Measurements from ENCODE around the gene GLI1. TPM values are rescaled to one million over a fixed set of nuclear protein-coding genes. Genes with fewer than 3 reads are reported as not detected.
"Not testable (repeated sequence)": the region's sequence is repeated elsewhere in the genome, so short reads cannot be mapped to it uniquely, and the experiment has no call there.

The GLI1 gene
- total RNA-seq, 1 experiment from 2014 or later = 6.4 TPM

DNA sequence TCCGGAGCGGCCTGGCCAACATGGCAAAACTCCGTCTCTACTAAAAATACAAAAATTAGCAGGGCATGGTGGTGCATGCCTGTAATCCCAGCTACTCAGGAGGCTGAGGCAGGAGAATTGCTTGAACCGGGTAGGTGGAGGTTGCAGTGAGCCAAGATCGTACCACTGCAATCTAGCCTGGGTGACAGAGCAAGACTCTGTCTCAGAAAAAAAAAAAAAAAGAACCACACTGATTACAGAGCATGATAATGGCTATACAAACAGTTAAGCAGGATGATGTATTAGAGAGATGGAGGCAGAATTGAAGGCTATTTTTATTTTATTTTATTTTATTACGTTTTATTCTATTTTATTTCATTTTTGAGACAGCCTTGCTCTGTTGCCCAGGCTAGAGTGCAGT, 15.2 kb upstream of the GLI1 start:
- H3K9me3 ChIP-seq (ENCODE audit: control insufficient read depth in 1 of 2, insufficient read depth in 1 of 2, low read depth in 1 of 2, low read length in 2 of 2); H3K4me1 ChIP-seq (ENCODE audit: control insufficient read depth in 1 of 2, insufficient read depth in 2 of 2, low read length in 2 of 2); POLR2A ChIA-PET; H3K27me3 ChIP-seq (ENCODE audit: insufficient read depth, low read length); H3K4me3 ChIP-seq (replicated peaks in 1 of 2; ENCODE audit: low read depth in 1 of 2, low read length in 2 of 2); H3K4me2 ChIP-seq (ENCODE audit: low read length); H2AFZ ChIP-seq (ENCODE audit: low read depth, low read length, poor library complexity, severe bottlenecking); H3K79me2 ChIP-seq (ENCODE audit: insufficient read depth, low read length); BruUV-seq (replicated peaks); H3K9ac ChIP-seq (ENCODE audit: low read length); intact Hi-C loops (cut with micrococcal nuclease); H3K27ac ChIP-seq (ENCODE audit: low read depth, low read length); DNase-seq (ENCODE audit: low read depth, low spot score); ATAC-seq; RAD21 ChIA-PET (ENCODE audit: low non-redundant PET in 1 of 2, low total read pairs in 2 of 2, uncharacterized antibody in 2 of 2, unreplicated experiment in 2 of 2); H3K9me2 ChIP-seq (ENCODE audit: insufficient read depth); H3K36me3 ChIP-seq (ENCODE audit: control insufficient read depth in 1 of 2, insufficient read depth in 2 of 2, low read length in 2 of 2); H4K20me1 ChIP-seq (ENCODE audit: insufficient read depth): not testable (repeated sequence)
- CTCF ChIA-PET = interaction anchor here (1.4 kb wide), 1 partner anchor 11 kb away, joined by 8 read pairs; the partner anchor contains the start of gene INHBE

DNA sequence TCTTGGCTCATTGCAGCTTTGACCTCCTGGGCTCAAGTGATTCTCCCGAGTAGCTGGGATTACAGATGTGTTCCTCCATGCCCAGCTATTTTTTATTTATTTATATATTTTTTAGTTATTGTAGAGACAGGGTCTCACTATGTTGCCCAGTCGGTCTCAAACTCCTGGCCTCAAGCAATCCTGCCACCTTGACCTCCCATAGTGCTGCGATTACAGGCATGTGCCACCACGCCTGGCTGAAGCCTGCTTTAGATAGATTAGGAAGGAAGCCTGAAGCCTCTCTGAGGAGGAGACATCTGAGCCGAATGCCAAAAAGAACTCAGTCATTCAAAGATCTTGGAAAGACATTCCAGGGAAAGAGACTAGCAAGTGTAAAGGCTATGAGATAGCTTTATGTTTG, 14.8 kb upstream of the GLI1 start:
- Histone ChIP-seq H3K79me2 (ENCODE audit: insufficient read depth, low read length) (no peaks in the 10 kb centered on the region), H3K4me3 (replicated peaks in 1 of 2; ENCODE audit: low read depth in 1 of 2, low read length in 2 of 2) (no peak overlapping the region), H3K9me2 (ENCODE audit: insufficient read depth) (no peaks in the 10 kb centered on the region), H3K36me3 (ENCODE audit: control insufficient read depth in 1 of 2, insufficient read depth in 2 of 2, low read length in 2 of 2) (no peaks in the 10 kb centered on the region), H4K20me1 (ENCODE audit: insufficient read depth) (no peaks in the 10 kb centered on the region), H3K27ac (ENCODE audit: low read depth, low read length) (no peak overlapping the region), H2AFZ (ENCODE audit: low read depth, low read length, poor library complexity, severe bottlenecking) (no peak overlapping the region), H3K9me3 (ENCODE audit: control insufficient read depth in 1 of 2, insufficient read depth in 1 of 2, low read depth in 1 of 2, low read length in 2 of 2) (peaks cover 0 to 8% of the 10 kb centered on the region in 2 experiments; a peak in 1 of 4 replicates), H3K4me2 (ENCODE audit: low read length) (no peak overlapping the region), H3K9ac (ENCODE audit: low read length) (no peak overlapping the region), H3K4me1 (ENCODE audit: control insufficient read depth in 1 of 2, insufficient read depth in 2 of 2, low read length in 2 of 2) (no peaks in the 10 kb centered on the region), H3K27me3 (ENCODE audit: insufficient read depth, low read length) (no peaks in the 10 kb centered on the region)
- ChIA-PET CTCF (interaction anchor here (1.4 kb wide), 1 partner anchor 11 kb away, joined by 8 read pairs; the partner anchor contains the start of gene INHBE), RAD21 (ENCODE audit: low non-redundant PET in 1 of 2, low total read pairs in 2 of 2, uncharacterized antibody in 2 of 2, unreplicated experiment in 2 of 2) (no interaction called here), POLR2A (no interaction called here)
- DNase-seq (ENCODE audit: low read depth, low spot score) (no peak), ATAC-seq (no peak)
- BruUV-seq (replicated peaks) = no TSS peak
- intact Hi-C loops (cut with micrococcal nuclease) = no loop called here
- no peak for TF ChIP-seq EZH2 (IDR thresholded peaks at IDR 0.05)
- no peak for TF ChIP-seq ELF1 (IDR thresholded peaks at IDR 0.05; ENCODE audit: borderline replicate concordance, low read depth)
- TF ChIP-seq SRF (IDR thresholded peaks at IDR 0.05; ENCODE audit: low read depth) = no peak
- no peak for TF ChIP-seq YY1 (IDR thresholded peaks at IDR 0.05; ENCODE audit: extremely low read depth, insufficient replicate concordance, low read depth, low read length)
- no peak for TF ChIP-seq SP1 (IDR thresholded peaks at IDR 0.05; ENCODE audit: low read depth)
- TF ChIP-seq TCF7L2 (IDR thresholded peaks at IDR 0.05; ENCODE audit: borderline replicate concordance, extremely low read depth, insufficient read depth, insufficient read length) = no peak
- TF ChIP-seq CBX3 (IDR thresholded peaks at IDR 0.05; ENCODE audit: low read depth) = no peak
- TF ChIP-seq POLR2AphosphoS5 (IDR thresholded peaks at IDR 0.05; ENCODE audit: low read depth, low read length) = no peak
- TF ChIP-seq JUND (IDR thresholded peaks at IDR 0.05) = no peak

Measured in HCT116 (cell line).